Skin epidermis (tissue), 12 donors: Measurements from ENCODE around the gene CCDC40.

Experiments
- H3K27ac ChIP-seq, 21 experiments: fragments of 200-600 bp; sonication (generic) in 11 of 21; one replicate each; pipeline ENCODE4 v1.5.0; 2020; ENCODE audit warnings: mild to moderate bottlenecking in 3 of 21, inconsistent platforms in 2 of 21, moderate library complexity in 2 of 21
- H3K4me3 ChIP-seq, 7 experiments: fragments of 200-600 bp; sonication (generic) in 2 of 7; one replicate each; pipeline ENCODE4 v1.5.0; 2020; ENCODE audit warnings: inconsistent platforms in 2 of 7, mild to moderate bottlenecking in 2 of 7, moderate library complexity in 1 of 7

Gene CCDC40

DNA sequence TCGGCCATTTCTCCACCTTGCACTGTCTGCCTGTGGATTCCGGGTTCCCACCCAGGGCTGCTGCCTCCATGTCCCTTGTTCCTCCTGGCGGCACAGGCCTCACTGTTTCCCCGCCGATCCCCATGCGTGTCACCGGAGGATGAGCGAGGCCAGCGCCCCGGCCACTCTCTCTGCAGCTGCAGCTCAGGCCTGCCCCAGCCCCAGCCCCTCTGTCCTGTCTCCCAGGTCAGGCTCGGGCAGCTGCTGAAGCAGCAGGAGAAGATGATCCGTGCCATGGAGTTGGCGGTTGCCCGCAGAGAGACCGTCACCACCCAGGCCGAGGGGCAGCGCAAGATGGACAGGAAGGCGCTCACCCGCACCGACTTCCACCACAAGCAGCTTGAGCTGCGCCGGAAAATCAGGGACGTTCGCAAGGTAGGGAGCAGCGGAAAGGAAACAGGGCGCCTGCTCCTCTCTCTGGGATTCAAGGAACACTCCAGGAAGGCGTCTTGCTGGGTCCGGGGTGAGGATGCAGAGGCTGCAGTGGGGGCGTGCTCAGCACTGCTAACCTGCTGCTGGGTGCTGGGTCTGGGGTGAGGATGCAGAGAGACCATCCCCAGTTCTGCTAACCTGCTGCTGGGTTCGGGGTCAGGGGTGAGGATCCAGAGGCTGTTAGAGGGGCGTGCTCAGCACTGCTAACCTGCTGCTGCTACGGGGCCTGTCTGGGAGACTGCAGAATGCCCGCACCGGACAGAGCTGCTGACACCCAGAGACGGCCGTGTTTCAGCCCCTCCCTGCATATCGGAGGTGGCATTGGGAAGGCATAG, 58.8 kb downstream of the CCDC40 start:
- H3K4me3 ChIP-seq: no peak overlapping the region
- H3K27ac ChIP-seq: no peak overlapping the region

DNA sequence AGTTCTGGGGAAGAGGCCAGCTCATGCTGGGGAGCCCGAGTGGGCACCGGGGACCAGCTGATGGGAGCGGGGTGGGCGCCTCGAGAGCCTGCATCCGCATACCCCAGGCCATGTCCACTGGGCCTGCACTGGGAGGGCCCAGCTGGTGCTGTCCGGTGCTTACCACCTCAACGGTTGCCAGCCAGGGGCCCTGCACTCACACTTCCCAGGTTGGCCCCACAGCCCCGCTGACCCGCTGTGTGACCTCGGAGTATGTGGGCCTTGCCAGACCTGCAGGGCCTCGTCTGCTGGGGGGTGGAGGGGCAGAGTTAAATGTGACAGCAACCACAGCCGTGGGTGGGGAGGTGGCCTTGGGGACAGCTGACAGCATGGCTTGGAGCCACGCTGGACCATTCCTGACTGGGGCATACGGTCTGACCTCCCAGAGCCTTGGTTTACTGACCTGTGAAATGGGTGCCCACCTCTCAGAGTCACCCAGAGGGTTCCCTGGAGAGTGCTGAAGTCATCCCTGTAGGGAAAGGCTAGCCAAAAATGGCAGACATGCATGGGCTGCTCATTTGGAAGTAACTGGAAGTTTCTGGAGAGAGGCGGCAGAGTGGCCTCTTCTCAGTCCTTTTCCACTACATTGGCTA, 59.5 kb downstream of the CCDC40 start:
- no peak overlapping the region for H3K27ac ChIP-seq

DNA sequence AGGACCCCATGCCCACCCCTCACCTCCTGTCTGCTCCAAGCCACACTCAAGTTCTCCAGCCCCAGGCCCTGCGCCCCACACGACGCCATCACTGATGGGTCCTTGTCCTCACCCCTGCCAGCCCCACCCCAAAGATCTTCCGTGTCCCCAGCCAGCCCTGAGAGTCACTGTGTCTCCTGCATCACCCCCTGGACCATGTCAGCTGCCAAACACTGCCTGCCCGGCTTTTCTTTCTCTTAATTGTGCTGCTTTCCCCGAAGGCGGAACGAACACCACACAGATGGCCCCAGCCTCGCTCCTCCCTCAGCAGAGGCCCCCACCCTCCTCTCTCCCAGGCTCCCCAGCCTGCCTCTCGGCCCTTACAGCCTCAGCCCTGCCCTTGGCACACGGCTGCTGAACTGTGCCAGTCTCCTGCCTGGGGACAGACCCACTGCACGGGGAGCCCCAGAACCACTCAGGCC, 60.1 kb downstream of the CCDC40 start:
- H3K4me3 ChIP-seq: no peak overlapping the region

More for the DNA sequence above, 59.5 kb downstream of the CCDC40 start:
- H3K4me3 ChIP-seq: no peak overlapping the region

DNA sequence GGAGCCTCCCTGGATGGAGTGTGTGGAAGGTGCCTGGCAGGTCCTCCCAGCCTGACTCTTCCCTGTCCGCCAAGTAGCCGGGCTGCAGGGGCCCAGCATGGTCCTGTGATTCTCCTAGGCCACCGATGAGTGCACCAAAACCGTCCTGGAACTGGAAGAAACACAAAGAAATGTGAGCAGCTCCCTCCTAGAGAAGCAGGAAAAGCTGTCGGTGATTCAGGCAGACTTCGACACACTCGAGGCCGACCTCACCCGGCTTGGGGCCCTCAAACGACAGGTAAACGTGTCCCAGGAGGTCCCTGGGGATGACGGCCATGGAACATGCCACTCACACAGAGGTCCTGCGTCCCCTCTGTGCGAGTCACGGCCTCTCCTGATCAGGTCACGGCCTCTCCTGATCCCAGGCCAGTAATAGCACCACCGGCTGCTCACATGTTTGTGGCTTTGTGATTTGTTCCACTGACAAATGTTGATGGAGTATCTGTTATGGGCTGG, 60.7 kb downstream of the CCDC40 start:
- Histone ChIP-seq H3K27ac (no peak overlapping the region), H3K4me3 (no peak overlapping the region)

More for the DNA sequence above, 60.1 kb downstream of the CCDC40 start:
- H3K27ac ChIP-seq: no peak overlapping the region

DNA sequence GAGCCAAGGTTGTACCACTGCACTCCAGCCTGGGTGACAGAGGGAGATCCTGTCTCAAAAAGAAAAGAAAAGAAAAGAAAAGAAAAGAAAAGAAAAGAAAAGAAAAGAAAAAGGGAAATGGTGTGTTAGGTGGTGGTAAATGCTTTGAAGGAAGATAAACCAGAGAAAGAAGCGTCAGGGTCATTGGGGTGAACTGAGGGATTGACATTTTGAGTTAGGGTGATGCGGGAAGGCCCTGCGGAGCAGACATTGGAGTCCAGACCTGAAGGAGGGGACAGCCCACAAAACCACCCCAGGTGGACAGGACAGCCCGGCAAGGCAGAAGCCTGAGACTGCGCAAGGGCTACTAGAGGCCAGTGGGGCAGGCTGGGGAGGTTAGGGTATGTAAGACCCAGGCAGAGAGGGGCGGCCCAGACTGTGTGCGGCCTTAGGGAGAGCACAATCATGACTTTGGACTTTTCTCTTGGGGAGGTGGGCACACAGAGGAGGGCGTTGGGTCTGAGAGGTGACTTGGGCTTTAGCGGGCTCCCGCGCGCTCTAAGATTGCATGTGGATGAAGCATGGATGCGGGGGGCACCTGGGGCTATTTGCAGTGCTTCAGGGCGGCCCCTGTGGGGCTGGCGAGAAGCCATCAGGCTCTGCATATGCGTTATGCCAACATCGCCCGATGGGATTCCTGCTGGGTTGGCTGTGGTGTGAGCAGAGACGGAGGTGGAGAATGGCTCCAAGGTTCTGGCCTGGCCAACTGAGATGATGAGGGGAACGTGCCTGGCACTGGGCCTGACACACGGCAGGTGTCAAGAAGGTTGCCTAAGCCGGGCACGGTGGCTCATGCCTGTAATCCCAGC, 61.6 kb downstream of the CCDC40 start:
- H3K4me3 ChIP-seq: no peak overlapping the region
- H3K27ac ChIP-seq: no peak overlapping the region

DNA sequence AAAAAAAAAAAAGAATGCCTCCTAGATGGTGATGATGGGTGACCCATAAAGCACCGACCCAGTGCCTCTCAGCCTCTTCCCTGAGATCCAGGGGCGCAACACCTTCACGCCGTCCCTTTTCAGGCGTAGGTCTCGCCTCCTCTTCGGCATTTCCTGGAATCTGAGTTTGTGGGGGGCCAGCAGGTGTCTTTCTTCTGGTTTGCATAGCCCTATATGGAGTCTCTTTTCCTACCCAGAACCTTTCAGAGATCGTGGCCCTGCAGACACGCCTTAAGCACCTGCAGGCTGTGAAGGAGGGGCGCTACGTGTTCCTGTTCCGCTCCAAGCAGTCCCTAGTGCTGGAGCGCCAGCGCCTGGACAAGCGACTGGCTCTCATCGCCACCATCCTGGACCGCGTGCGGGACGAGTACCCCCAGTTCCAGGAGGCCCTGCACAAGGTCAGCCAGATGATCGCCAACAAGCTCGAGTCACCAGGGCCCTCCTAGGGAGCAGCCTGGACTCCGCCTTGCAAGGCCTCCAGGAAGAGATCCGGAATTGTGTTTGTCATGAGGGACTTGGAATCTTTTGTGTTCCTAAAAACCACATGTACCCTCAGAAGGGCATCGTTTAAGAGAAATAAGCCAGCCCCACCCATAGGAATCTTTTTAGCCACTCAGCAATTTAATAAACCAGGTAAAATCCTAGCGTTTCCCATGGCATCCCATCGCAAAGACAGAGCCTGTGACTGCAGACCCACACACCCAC, 63.0 kb downstream of the CCDC40 start:
- Histone ChIP-seq H3K27ac (no peak overlapping the region), H3K4me3 (no peak overlapping the region)

DNA sequence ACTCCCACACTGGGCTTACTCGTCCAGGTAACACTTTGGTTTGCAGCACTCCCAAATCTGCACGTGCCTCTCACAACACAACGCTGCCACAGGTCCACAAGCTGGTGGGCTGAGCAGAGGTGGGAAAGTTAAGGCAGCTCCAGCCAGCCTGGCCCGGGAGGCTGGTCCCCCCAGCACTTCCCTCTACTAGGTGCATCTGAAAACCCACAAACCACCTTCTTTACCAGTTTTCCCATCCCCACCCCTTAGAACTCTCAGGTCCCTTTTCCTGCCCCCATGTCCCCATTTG, 63.5 kb downstream of the CCDC40 start:
- Histone ChIP-seq H3K27ac (no peak overlapping the region), H3K4me3 (no peak overlapping the region)

DNA sequence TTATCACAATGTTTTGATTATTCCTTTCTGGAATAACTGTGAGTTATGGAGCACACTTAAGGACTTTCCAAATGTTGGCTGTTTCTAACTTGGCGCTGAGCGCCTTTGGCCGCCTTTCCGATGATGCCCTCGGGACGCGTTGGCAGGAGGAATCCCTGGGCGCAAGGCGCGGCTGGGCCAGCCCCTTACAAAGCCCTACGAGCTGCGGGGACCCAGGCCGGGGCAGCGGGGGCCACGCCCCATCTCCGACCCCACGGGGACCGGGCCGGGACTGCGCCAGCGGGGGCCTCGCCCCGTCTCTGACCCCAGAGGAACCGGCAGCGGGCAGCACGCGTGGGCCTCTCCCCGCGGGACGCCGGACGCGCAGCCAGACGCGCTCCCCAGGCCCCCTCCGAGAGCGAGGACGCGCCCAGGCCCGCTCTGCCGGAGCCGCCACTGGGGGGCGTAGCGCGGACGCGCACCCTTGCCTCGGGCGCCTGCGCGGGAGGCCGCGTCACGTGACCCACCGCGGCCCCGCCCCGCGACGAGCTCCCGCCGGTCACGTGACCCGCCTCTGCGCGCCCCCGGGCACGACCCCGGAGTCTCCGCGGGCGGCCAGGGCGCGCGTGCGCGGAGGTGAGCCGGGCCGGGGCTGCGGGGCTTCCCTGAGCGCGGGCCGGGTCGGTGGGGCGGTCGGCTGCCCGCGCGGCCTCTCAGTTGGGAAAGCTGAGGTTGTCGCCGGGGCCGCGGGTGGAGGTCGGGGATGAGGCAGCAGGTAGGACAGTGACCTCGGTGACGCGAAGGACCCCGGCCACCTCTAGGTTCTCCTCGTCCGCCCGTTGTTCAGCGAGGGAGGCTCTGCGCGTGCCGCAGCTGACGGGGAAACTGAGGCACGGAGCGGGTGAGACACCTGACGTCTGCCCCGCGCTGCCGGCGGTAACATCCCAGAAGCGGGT, 64.8 kb downstream of the CCDC40 start, which contains the start of gene GAA:
GAA (plus strand) TSS at position 571 of the 935 bp plus-strand sequence. CDS start 3,006 bp downstream, outside the sequence.
- Histone ChIP-seq H3K4me3 (peak within 1 kb of the TSS; percentile 81 to 86 (median 82)), H3K27ac (peak within 1 kb of the TSS; percentile 53 to 96 (median 89))

DNA sequence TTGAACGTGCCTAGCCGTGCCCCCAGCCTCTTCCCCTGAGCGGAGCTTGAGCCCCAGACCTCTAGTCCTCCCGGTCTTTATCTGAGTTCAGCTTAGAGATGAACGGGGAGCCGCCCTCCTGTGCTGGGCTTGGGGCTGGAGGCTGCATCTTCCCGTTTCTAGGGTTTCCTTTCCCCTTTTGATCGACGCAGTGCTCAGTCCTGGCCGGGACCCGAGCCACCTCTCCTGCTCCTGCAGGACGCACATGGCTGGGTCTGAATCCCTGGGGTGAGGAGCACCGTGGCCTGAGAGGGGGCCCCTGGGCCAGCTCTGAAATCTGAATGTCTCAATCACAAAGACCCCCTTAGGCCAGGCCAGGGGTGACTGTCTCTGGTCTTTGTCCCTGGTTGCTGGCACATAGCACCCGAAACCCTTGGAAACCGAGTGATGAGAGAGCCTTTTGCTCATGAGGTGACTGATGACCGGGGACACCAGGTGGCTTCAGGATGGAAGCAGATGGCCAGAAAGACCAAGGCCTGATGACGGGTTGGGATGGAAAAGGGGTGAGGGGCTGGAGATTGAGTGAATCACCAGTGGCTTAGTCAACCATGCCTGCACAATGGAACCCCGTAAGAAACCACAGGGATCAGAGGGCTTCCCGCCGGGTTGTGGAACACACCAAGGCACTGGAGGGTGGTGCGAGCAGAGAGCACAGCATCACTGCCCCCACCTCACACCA, 65.7 kb downstream of the CCDC40 start:
- H3K4me3 ChIP-seq: peak overlapping the region; percentile 81 to 86 (median 82)
- H3K27ac ChIP-seq: peak overlapping the region; percentile 53 to 96 (median 88)

DNA sequence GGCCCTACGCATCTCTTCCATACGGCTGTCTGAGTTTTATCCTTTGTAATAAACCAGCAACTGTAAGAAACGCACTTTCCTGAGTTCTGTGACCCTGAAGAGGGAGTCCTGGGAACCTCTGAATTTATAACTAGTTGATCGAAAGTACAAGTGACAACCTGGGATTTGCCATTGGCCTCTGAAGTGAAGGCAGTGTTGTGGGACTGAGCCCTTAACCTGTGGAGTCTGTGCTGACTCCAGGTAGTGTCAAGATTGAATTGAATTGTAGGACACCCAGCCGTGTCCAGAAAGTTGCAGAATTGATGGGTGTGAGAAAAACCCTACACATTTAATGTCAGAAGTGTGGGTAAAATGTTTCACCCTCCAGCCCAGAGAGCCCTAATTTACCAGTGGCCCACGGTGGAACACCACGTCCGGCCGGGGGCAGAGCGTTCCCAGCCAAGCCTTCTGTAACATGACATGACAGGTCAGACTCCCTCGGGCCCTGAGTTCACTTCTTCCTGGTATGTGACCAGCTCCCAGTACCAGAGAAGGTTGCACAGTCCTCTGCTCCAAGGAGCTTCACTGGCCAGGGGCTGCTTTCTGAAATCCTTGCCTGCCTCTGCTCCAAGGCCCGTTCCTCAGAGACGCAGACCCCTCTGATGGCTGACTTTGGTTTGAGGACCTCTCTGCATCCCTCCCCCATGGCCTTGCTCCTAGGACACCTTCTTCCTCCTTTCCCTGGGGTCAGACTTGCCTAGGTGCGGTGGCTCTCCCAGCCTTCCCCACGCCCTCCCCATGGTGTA, 66.4 kb downstream of the CCDC40 start:
- no peak overlapping the region for H3K27ac ChIP-seq
- H3K4me3 ChIP-seq: peak overlapping the region in 1 of 7 experiments; percentile 82

DNA sequence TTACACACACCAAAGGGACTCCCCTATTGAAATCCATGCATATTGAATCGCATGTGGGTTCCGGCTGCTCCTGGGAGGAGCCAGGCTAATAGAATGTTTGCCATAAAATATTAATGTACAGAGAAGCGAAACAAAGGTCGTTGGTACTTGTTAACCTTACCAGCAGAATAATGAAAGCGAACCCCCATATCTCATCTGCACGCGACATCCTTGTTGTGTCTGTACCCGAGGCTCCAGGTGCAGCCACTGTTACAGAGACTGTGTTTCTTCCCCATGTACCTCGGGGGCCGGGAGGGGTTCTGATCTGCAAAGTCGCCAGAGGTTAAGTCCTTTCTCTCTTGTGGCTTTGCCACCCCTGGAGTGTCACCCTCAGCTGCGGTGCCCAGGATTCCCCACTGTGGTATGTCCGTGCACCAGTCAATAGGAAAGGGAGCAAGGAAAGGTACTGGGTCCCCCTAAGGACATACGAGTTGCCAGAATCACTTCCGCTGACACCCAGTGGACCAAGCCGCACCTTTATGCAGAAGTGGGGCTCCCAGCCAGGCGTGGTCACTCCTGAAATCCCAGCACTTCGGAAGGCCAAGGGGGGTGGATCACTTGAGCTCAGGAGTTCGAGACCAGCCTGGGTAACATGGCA, 67.1 kb downstream of the CCDC40 start:
- no peak overlapping the region for H3K27ac ChIP-seq
- no peak overlapping the region for H3K4me3 ChIP-seq

DNA sequence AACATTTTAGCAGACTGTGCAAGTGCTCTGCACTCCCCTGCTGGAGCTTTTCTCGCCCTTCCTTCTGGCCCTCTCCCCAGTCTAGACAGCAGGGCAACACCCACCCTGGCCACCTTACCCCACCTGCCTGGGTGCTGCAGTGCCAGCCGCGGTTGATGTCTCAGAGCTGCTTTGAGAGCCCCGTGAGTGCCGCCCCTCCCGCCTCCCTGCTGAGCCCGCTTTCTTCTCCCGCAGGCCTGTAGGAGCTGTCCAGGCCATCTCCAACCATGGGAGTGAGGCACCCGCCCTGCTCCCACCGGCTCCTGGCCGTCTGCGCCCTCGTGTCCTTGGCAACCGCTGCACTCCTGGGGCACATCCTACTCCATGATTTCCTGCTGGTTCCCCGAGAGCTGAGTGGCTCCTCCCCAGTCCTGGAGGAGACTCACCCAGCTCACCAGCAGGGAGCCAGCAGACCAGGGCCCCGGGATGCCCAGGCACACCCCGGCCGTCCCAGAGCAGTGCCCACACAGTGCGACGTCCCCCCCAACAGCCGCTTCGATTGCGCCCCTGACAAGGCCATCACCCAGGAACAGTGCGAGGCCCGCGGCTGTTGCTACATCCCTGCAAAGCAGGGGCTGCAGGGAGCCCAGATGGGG, 68.0 kb downstream of the CCDC40 start:
- H3K4me3 ChIP-seq: no peak overlapping the region
- H3K27ac ChIP-seq: no peak overlapping the region

DNA sequence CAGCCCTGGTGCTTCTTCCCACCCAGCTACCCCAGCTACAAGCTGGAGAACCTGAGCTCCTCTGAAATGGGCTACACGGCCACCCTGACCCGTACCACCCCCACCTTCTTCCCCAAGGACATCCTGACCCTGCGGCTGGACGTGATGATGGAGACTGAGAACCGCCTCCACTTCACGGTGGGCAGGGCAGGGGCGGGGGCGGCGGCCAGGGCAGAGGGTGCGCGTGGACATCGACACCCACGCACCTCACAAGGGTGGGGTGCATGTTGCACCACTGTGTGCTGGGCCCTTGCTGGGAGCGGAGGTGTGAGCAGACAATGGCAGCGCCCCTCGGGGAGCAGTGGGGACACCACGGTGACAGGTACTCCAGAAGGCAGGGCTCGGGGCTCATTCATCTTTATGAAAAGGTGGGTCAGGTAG, 68.5 kb downstream of the CCDC40 start:
- H3K4me3 ChIP-seq: no peak overlapping the region
- H3K27ac ChIP-seq: no peak overlapping the region

DNA sequence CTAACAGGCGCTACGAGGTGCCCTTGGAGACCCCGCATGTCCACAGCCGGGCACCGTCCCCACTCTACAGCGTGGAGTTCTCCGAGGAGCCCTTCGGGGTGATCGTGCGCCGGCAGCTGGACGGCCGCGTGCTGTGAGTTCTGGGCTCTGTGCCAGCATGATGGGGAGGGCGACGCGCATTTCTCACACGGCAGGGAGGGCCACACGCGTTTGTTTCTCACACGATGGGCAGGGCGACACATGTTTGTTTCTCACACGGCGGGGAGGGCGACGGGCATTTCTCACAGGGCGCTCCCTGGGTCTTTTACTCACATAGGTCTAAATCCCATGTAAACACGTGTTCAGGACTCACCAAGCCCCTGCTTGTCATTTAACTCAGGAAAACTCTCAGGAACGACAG, 69.3 kb downstream of the CCDC40 start:
- H3K27ac ChIP-seq: no peak overlapping the region

DNA sequence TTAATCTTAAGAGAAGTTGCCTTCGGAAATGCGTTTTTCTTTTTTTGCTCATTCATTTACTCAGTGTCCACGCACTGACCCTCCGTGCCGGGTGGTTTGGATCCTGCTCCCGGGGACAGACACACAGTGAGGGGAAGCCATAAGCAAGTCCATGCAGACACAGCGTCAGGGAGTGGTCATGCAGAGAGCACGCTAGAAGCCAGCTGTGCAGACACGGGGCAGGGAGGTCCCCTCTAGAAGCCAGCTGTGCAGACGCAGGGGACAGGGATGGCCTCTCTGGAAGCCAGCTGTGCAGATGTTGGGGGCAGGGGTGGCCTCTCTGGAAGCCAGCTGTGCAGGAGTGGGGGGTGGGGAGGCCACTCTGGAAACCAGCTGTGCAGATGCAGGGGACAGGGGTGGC, 69.7 kb downstream of the CCDC40 start:
- H3K4me3 ChIP-seq: no peak overlapping the region
- no peak overlapping the region for H3K27ac ChIP-seq

More for the DNA sequence above, 69.3 kb downstream of the CCDC40 start:
- no peak overlapping the region for H3K4me3 ChIP-seq

DNA sequence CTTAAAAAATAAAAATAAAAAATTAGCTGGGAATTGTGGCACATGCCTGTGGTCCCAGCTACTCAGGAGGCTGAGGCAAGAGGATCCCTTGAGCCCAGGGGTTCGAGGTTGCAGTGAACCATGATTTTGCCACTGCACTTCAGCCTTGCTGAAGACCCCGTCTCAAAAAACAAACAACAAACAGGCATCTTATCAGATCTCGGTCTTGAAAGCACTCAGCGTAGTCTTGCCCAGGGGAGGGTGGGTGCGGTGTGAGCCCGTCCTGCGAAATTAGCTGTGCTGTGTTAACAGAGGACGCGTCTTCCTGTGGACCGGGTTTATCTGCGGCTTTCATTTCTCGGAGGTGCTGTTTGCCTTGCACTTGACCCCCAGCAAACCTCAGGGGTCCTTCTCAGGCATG, 70.3 kb downstream of the CCDC40 start:
- no peak overlapping the region for H3K27ac ChIP-seq
- no peak overlapping the region for H3K4me3 ChIP-seq
